Mucosa of stomach (tissue), 1 donor: Measurements from ENCODE around the gene KMT2C.
"Not testable (repeated sequence)": the region's sequence is repeated elsewhere in the genome, so short reads cannot be mapped to it uniquely, and the experiment has no call there.

Source experiments
- H3K27me3 ChIP-seq: one replicate; pipeline ENCODE4 v1.7.0; 2013; ENCODE audit warnings: mild to moderate bottlenecking, low read length; ENCODE audit not compliant: control insufficient read depth, insufficient read depth
- H3K36me3 ChIP-seq: one replicate; pipeline ENCODE4 v1.7.0; 2013; ENCODE audit warnings: low read length; ENCODE audit not compliant: control insufficient read depth, insufficient read depth
- H3K4me1 ChIP-seq: one replicate; pipeline ENCODE4 v1.7.0; 2013; ENCODE audit warnings: mild to moderate bottlenecking, low read length; ENCODE audit not compliant: control insufficient read depth, insufficient read depth
- H3K4me3 ChIP-seq: one replicate; pipeline ENCODE4 v1.7.0; 2013; ENCODE audit warnings: low read length
- H3K9ac ChIP-seq: one replicate; pipeline ENCODE4 v1.7.0; 2013; ENCODE audit warnings: mild to moderate bottlenecking, low read length, moderate library complexity
- H3K9me3 ChIP-seq: one replicate; pipeline ENCODE4 v1.7.0; 2013; ENCODE audit warnings: mild to moderate bottlenecking, low read length, moderate library complexity; ENCODE audit not compliant: control insufficient read depth
- donor health status: Pancreatic carcinoma.

Gene KMT2C

GRCh38 chr7:152419473-152420429 is 16.1 kb downstream of the KMT2C start:
- no peaks in the 10 kb centered on the region for H3K27me3 ChIP-seq
- no peaks in the 10 kb centered on the region for H3K4me1 ChIP-seq
- no peaks in the 10 kb centered on the region for H3K9me3 ChIP-seq
- H3K4me3 ChIP-seq = no peak overlapping the region
- H3K9ac ChIP-seq = no peak overlapping the region
- no peaks in the 10 kb centered on the region for H3K36me3 ChIP-seq

GRCh38 chr7:152414779-152415178 is 21.0 kb downstream of the KMT2C start:
- H3K4me1 ChIP-seq = no peaks in the 10 kb centered on the region

GRCh38 chr7:152411389-152411788 is 24.4 kb downstream of the KMT2C start:
- H3K4me3 ChIP-seq = no peak overlapping the region

More at GRCh38 chr7:152414779-152415178, 21.0 kb downstream of the KMT2C start:
- Histone ChIP-seq H3K27me3 (no peaks in the 10 kb centered on the region), H3K9me3 (no peaks in the 10 kb centered on the region), H3K9ac (no peak overlapping the region), H3K4me3 (no peak overlapping the region), H3K36me3 (no peaks in the 10 kb centered on the region)

GRCh38 chr7:152406491-152406890 is 29.3 kb downstream of the KMT2C start:
- no peaks in the 10 kb centered on the region for H3K9me3 ChIP-seq
- H3K9ac ChIP-seq = no peak overlapping the region
- H3K27me3 ChIP-seq = no peaks in the 10 kb centered on the region
- no peaks in the 10 kb centered on the region for H3K4me1 ChIP-seq
- H3K4me3 ChIP-seq = no peak overlapping the region
- no peaks in the 10 kb centered on the region for H3K36me3 ChIP-seq

More at GRCh38 chr7:152411389-152411788, 24.4 kb downstream of the KMT2C start:
- Histone ChIP-seq H3K9ac (no peak overlapping the region), H3K9me3 (no peaks in the 10 kb centered on the region), H3K27me3 (no peaks in the 10 kb centered on the region), H3K4me1 (no peaks in the 10 kb centered on the region), H3K36me3 (no peaks in the 10 kb centered on the region)

- not testable (repeated sequence) for H3K4me1 ChIP-seq, H3K4me3 ChIP-seq, H3K36me3 ChIP-seq, H3K27me3 ChIP-seq, H3K9ac ChIP-seq, H3K9me3 ChIP-seq
Measured at GRCh38 chr7:152406030-152406429, 29.8 kb downstream of the KMT2C start.

- H3K4me1 ChIP-seq = no peaks in the 10 kb centered on the region
- H3K9ac ChIP-seq = no peak overlapping the region
- H3K9me3 ChIP-seq = no peaks in the 10 kb centered on the region
- H3K4me3 ChIP-seq = no peak overlapping the region
- H3K36me3 ChIP-seq = no peaks in the 10 kb centered on the region
- H3K27me3 ChIP-seq = no peaks in the 10 kb centered on the region
Measured at GRCh38 chr7:152403726-152404125, 32.1 kb downstream of the KMT2C start.

GRCh38 chr7:152402384-152403250 is 33.2 kb downstream of the KMT2C start:
- H3K27me3 ChIP-seq = no peaks in the 10 kb centered on the region
- H3K4me3 ChIP-seq = no peak overlapping the region

GRCh38 chr7:152399344-152399743 is 36.5 kb downstream of the KMT2C start:
- H3K4me1 ChIP-seq = no peaks in the 10 kb centered on the region
- no peaks in the 10 kb centered on the region for H3K36me3 ChIP-seq
- H3K4me3 ChIP-seq = no peak overlapping the region
- H3K27me3 ChIP-seq = no peaks in the 10 kb centered on the region
- no peaks in the 10 kb centered on the region for H3K9me3 ChIP-seq
- H3K9ac ChIP-seq = no peak overlapping the region

More at GRCh38 chr7:152402384-152403250, 33.2 kb downstream of the KMT2C start:
- Histone ChIP-seq H3K9ac (no peak overlapping the region), H3K36me3 (no peaks in the 10 kb centered on the region), H3K4me1 (no peaks in the 10 kb centered on the region), H3K9me3 (no peaks in the 10 kb centered on the region)

GRCh38 chr7:152395112-152395511 is 40.7 kb downstream of the KMT2C start:
- Histone ChIP-seq H3K9ac (no peak overlapping the region), H3K27me3 (no peaks in the 10 kb centered on the region), H3K9me3 (no peaks in the 10 kb centered on the region), H3K36me3 (no peaks in the 10 kb centered on the region), H3K4me1 (no peaks in the 10 kb centered on the region), H3K4me3 (no peak overlapping the region)

GRCh38 chr7:152394214-152394613 is 41.6 kb downstream of the KMT2C start:
- not testable (repeated sequence) for H3K4me1 ChIP-seq, H3K9ac ChIP-seq, H3K9me3 ChIP-seq, H3K27me3 ChIP-seq, H3K36me3 ChIP-seq, H3K4me3 ChIP-seq

GRCh38 chr7:152392254-152392653 is 43.5 kb downstream of the KMT2C start:
- Histone ChIP-seq H3K27me3 (no peaks in the 10 kb centered on the region), H3K4me3 (no peak overlapping the region), H3K36me3 (no peaks in the 10 kb centered on the region), H3K9ac (no peak overlapping the region), H3K4me1 (no peaks in the 10 kb centered on the region), H3K9me3 (no peaks in the 10 kb centered on the region)
